Liver (tissue), 9 donors: ENCODE results near the gene HPCAL1. TPM values are rescaled to one million over a fixed set of nuclear protein-coding genes. Genes with fewer than 3 reads are reported as not detected.

ENCODE experiments used
- DNase-seq: peaks from one replicate; pipeline ENCODE4 v3.0.0-alpha.2; 2017; ENCODE audit warnings: low spot score
- H3K27ac ChIP-seq, 2 donors: one replicate each; pipeline ENCODE4 v1.7.0; 2013; ENCODE audit warnings: inconsistent platforms in 2 of 2, low read length in 2 of 2, control low read depth in 1 of 2, low read depth in 1 of 2, mild to moderate bottlenecking in 1 of 2
- H3K27me3 ChIP-seq, 4 donors: one replicate each; pipeline versions ENCODE4 v1.6.1 to v1.7.0; 2013; ENCODE audit warnings: low read length in 3 of 4, inconsistent platforms in 1 of 4, mild to moderate bottlenecking in 1 of 4, moderate library complexity in 1 of 4; ENCODE audit not compliant: control insufficient read depth in 4 of 4, insufficient read depth in 4 of 4
- H3K36me3 ChIP-seq, 4 donors: one replicate each; pipeline versions ENCODE4 v1.6.1 to v1.7.0; 2013; ENCODE audit warnings: low read length in 3 of 4, mild to moderate bottlenecking in 3 of 4, low read depth in 1 of 4, moderate library complexity in 1 of 4; ENCODE audit not compliant: control insufficient read depth in 4 of 4, insufficient read depth in 3 of 4
- H3K4me1 ChIP-seq, 4 donors: one replicate each; pipeline versions ENCODE4 v1.6.1 to v1.7.0; 2013; ENCODE audit warnings: low read length in 3 of 4, mild to moderate bottlenecking in 3 of 4, moderate library complexity in 1 of 4; ENCODE audit not compliant: control insufficient read depth in 4 of 4, insufficient read depth in 4 of 4
- H3K4me3 ChIP-seq, 3 donors: one replicate each; pipeline versions ENCODE4 v1.6.1 to v1.7.0; 2013; ENCODE audit warnings: low read length in 3 of 3, control low read depth in 1 of 3, low read depth in 1 of 3, mild to moderate bottlenecking in 1 of 3
- H3K9ac ChIP-seq, 2 donors: one replicate each; pipeline ENCODE4 v1.7.0; 2013; ENCODE audit warnings: low read length in 2 of 2, mild to moderate bottlenecking in 2 of 2, moderate library complexity in 2 of 2, control low read depth in 1 of 2, low read depth in 1 of 2
- H3K9me3 ChIP-seq, 4 donors: one replicate each; pipeline versions ENCODE4 v1.6.1 to v1.7.0; 2013; ENCODE audit warnings: low read length in 3 of 4; ENCODE audit not compliant: control insufficient read depth in 4 of 4
- ATF3 ChIP-seq: IDR thresholded peaks from 2 replicates; pipeline ENCODE4 v1.6.1; 2016; ENCODE audit warnings: antibody characterized with exemption
- CTCF ChIP-seq: fragments of 150-350 bp; IDR thresholded peaks from 2 replicates; pipeline ENCODE4 v1.5.1; 2017; ENCODE audit warnings: improper control_type of control experiment, low read depth, low read length; ENCODE audit not compliant: missing input control
- EGR1 ChIP-seq, 2 donors: IDR thresholded peaks; 2 replicates each; pipeline ENCODE4 v1.6.1; 2016 to 2018; ENCODE audit warnings: antibody characterized with exemption in 2 of 2, low read depth in 2 of 2
- FOXA1 ChIP-seq: IDR thresholded peaks from 2 replicates; pipeline ENCODE4 v1.6.1; 2016; ENCODE audit warnings: antibody characterized with exemption
- FOXA2 ChIP-seq: IDR thresholded peaks from 2 replicates; pipeline ENCODE4 v1.6.1; 2016; ENCODE audit warnings: antibody characterized with exemption
- GABPA ChIP-seq, 2 donors: IDR thresholded peaks in 1 of 2; conservative IDR thresholded peaks in 1 of 2; 2 replicates each; pipeline ENCODE4 v1.6.1; 2016; ENCODE audit warnings: antibody characterized with exemption in 2 of 2, mild to moderate bottlenecking in 1 of 2, moderate library complexity in 1 of 2
- HNF4A ChIP-seq, 2 donors: conservative IDR thresholded peaks; 2 replicates each; pipeline ENCODE4 v1.6.1; 2016; ENCODE audit warnings: antibody characterized with exemption in 2 of 2, mild to moderate bottlenecking in 2 of 2
- JUND ChIP-seq, 2 donors: IDR thresholded peaks; 2 replicates each; pipeline ENCODE4 v1.6.1; 2016; ENCODE audit warnings: antibody characterized with exemption in 2 of 2
- MAX ChIP-seq: IDR thresholded peaks from 2 replicates; pipeline ENCODE4 v1.6.1; 2016; ENCODE audit warnings: antibody characterized with exemption
- NR2F2 ChIP-seq: IDR thresholded peaks from 2 replicates; pipeline ENCODE4 v1.6.1; 2016; ENCODE audit warnings: antibody characterized with exemption
- RAD21 ChIP-seq, 2 donors: IDR thresholded peaks; 2 replicates each; pipeline ENCODE4 v1.6.1; 2016; ENCODE audit warnings: antibody characterized with exemption in 2 of 2, mild to moderate bottlenecking in 2 of 2
- REST ChIP-seq: IDR thresholded peaks from 2 replicates; pipeline ENCODE4 v1.6.1; 2016; ENCODE audit warnings: antibody characterized with exemption, mild to moderate bottlenecking
- RXRA ChIP-seq, 2 donors: IDR thresholded peaks; 2 replicates each; pipeline ENCODE4 v1.6.1; 2017 to 2018; ENCODE audit warnings: antibody characterized with exemption in 2 of 2, mild to moderate bottlenecking in 1 of 2
- SP1 ChIP-seq: IDR thresholded peaks from 2 replicates; pipeline ENCODE4 v1.6.1; 2018; ENCODE audit warnings: antibody characterized with exemption, mild to moderate bottlenecking
- TAF1 ChIP-seq: conservative IDR thresholded peaks from 2 replicates; pipeline ENCODE4 v1.6.1; 2016; ENCODE audit warnings: antibody characterized with exemption, mild to moderate bottlenecking
- YY1 ChIP-seq: IDR thresholded peaks from 2 replicates; pipeline ENCODE4 v1.6.1; 2016; ENCODE audit warnings: antibody characterized with exemption, mild to moderate bottlenecking
- ZBTB33 ChIP-seq: IDR thresholded peaks from 2 replicates; pipeline ENCODE4 v1.6.1; 2016; ENCODE audit warnings: antibody characterized with exemption
- WGBS: extraction: QIAGEN DNeasy Blood & Tissue Kit; methylation state at CpG from one replicate; pipeline ENCODE4 v1.1.7; 2013; 5-methylcytosine and 5-hydroxymethylcytosine counted together
- polyA plus RNA-seq, 2 donors: library from polyadenylated mRNA; stranded (reverse) in 1 of 2; unstranded in 1 of 2; fragments of 200-250 nt in 1 of 2; fragments of >200 nt in 1 of 2; fragmentation: Nextera tagmentation in 1 of 2; extraction: Ambion mirVana in 1 of 2; gene quantifications; one replicate each; pipeline versions ENCODE4 v1.2.1 to v1.2.3, GENCODE V29; 2013 to 2015
- total RNA-seq, 2 donors: library from RNA; depleted of rRNA; stranded (reverse); fragments of >200 nt; gene quantifications; one replicate each; pipeline ENCODE4 v1.2.3, GENCODE V29; 2014
- donor health status: healthy.
- donor health status: healthy.
- donor health status: healthy.
- donor health status: healthy.
- donor health status: healthy.

The HPCAL1 gene
- total and polyA plus RNA-seq, 4 donors = 17.3 to 27.9 (median 22.9) TPM

- peaks cover 0 to 2% (median 0%) of the 10 kb centered on the region in 4 donors for H3K36me3 ChIP-seq
- H3K9ac ChIP-seq = no peak overlapping the region
- no peaks in the 10 kb centered on the region for H3K9me3 ChIP-seq
- H3K27me3 ChIP-seq = no peaks in the 10 kb centered on the region
- H3K4me1 ChIP-seq = peaks cover 2 to 23% (median 12%) of the 10 kb centered on the region in 4 donors
- WGBS = 83% methylated on average over 9 of the region's 9 CpGs
- H3K27ac ChIP-seq = no peak overlapping the region
- DNase-seq = no peak
- no peak overlapping the region for H3K4me3 ChIP-seq
- no peak for TF ChIP-seq NR2F2
- no peak for TF ChIP-seq JUND (IDR thresholded peaks at IDR 0.05)
- no peak for TF ChIP-seq RXRA (IDR thresholded peaks at IDR 0.05)
- TF ChIP-seq TAF1 = no peak
- TF ChIP-seq FOXA1 = no peak
- no peak for TF ChIP-seq ZBTB33
- TF ChIP-seq GABPA (IDR thresholded peaks at IDR 0.05 in 1 of 2, conservative IDR thresholded peaks at IDR 0.05 in 1 of 2) = no peak
- no peak for TF ChIP-seq MAX
- TF ChIP-seq YY1 = no peak
- TF ChIP-seq ATF3 = no peak
- no peak for TF ChIP-seq RAD21 (IDR thresholded peaks at IDR 0.05)
- TF ChIP-seq REST = no peak
- no peak for TF ChIP-seq EGR1 (IDR thresholded peaks at IDR 0.05; ENCODE audit: low read depth in 2 of 2)
- TF ChIP-seq HNF4A (conservative IDR thresholded peaks at IDR 0.05) = no peak
- no peak for TF ChIP-seq SP1
- TF ChIP-seq CTCF = no peak
- no peak for TF ChIP-seq FOXA2
Measured at GRCh38 chr2:10375570-10376281, 73.0 kb downstream of the HPCAL1 start.
